Hepatic stellate cell (primary cell): ENCODE measurements around the gene KPNA1.

Experiments
- DNase-seq: peaks from one replicate; pipeline ENCODE4 v3.0.0; 2011; ENCODE audit warnings: low spot score

Gene KPNA1

GRCh38 chr3:122415104-122415744 is 99.5 kb downstream of the KPNA1 start:
- peak; percentile 46 for DNase-seq

DNA sequence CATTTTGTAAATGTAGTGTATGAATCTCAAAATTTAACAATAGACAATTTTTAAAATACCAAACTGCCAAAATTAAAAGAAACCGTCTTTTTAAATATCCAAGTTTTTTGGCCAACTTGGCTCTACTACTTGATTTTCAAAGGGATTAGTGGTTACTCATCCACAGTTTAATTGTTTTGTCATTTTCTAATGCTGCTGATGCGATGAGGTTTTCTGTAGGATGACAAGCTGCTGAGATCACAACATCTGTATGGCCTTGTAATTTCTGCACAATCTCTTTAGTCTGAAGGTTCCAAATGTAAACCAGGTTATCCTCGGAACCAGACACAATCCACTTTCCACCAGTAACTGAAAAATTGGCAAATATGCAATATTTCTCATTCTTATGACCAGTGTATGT is 100.3 kb downstream of the KPNA1 start:
- DNase-seq, result no peak

DNA sequence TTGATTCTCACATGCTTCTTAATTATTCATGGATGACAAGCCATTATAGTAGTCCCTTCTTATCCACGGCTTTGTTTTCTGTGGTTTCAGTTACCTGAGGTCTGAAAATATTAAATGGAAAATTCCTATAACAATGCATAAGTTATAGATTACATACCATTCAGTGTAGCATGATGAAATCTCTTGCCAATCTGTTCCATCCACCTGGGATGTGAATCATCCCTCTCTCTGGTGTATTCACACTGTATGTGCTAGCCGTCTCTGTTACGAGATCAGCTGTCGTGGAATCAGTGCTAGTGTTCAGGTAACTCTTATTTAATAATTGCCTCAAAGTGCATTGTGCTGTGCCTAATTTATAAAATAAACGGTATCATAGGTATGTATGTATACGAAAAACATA is 104.1 kb downstream of the KPNA1 start:
- no peak for DNase-seq

DNA sequence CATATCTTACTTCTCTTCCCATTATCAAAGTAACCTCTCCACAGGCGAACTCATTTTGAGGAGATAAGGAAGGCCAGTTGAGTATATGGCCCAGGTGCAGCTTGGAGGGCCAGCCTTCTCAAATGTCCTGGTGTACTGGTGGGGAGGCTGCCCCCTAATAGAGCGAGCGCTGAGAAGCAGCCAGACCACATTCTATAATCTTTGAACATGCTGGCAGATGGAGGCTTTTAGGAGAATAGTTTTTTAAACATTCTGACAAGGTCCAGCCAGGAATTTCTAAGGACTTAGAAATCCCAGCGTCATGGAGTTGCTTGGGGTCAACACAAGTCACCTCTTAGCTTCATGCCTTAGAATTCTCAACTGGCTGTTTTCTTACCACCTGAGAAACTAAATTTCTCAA is 104.6 kb downstream of the KPNA1 start:
- no peak for DNase-seq

DNA sequence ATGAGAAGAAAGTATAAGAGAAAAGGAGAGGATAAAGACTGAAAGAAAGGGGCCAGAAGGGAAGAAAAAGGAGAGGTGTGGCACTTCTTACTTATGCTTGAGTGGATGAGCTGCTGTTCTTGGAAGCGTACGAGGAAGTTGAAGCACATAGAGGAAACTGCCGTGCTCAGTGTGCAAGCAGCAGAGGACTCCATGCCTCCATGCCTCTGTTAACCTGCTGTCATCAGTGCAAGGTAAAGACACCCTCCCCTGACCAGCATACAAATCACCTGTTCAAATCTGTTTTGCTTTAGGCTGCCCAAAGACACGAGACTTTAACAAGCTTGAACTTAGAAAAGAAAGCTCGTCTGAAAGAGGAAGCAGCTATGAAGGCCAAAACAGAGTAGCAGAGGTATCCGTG is 105.3 kb downstream of the KPNA1 start:
- no peak for DNase-seq

DNA sequence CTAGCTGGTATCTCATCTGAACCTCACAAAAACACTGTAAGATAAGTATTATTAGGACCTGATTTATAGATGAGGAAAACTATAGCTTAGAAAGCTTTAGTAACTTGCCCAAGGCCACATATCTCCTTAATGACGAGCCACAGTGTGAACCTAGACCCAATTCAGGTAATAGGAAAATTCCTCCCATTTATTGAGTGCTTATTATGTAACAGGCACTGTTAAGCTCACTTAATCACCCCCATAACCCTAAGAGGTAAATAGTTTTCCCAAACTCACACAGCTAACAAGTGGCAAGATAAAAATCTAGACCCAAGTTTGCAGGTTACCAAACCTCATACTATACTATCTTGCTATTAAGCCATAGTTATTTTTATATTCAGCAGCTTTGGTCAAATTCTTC is 106.8 kb downstream of the KPNA1 start:
- DNase-seq, result no peak

DNA sequence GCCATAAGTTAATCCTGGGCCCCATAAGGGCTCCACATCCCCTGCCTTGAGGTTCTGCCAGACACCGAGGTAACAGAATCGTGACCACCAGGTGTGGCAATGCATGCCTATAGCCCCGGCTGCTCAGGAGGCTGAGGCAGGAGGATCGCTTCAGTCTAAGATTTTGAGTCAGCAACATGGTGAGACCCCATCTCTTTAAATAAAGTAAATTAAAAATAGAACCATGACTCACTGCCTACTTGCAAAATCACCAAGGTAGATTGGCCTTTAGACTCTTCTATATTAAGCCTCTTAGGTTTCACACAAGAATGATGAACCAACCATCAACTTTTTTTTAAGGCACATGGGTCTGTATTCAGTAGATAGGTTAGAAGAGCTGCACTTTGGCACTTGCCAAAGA is 108.5 kb downstream of the KPNA1 start:
- DNase-seq, result no peak

- no peak for DNase-seq
Measured at GRCh38 chr3:122405015-122405414, 109.7 kb downstream of the KPNA1 start.

DNA sequence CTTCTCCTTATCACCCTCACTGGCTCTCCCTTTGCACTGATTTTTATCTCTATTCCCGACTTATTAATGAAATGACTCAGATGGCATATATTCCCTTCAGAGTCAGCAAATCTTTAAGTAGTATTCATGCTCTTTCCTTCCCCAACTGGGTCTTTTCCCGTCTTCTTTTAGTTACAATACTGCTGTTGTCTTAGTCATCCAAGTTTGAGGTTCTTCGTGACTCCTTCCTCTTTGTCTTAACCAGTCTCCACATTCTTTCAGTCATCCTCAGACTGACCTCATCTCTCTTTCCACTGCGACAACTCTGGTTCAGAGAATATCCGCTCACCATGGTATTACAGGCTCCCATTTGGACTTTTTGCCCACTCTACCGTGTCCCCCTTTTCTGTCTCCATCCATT is 111.2 kb downstream of the KPNA1 start:
- DNase-seq, result no peak

DNA sequence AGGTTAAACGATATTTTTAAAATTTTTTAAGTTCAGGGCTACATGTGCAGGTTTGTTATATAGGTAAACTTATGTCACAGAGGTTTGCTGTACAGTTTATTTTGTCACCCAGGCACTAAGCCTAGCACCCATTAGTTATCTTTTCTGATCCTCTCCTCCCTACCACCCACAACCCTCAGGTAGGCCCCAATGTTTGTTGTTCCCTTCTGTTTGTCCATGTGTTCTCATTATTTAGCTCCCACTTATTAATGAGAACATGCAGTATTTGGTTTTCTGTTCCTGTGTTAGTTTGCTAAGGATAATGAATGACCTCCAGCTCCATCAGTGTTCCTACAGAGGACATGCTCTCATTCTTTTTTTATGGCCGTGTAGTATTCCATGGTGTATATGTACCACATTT is 115.8 kb downstream of the KPNA1 start:
- DNase-seq, result no peak

DNA sequence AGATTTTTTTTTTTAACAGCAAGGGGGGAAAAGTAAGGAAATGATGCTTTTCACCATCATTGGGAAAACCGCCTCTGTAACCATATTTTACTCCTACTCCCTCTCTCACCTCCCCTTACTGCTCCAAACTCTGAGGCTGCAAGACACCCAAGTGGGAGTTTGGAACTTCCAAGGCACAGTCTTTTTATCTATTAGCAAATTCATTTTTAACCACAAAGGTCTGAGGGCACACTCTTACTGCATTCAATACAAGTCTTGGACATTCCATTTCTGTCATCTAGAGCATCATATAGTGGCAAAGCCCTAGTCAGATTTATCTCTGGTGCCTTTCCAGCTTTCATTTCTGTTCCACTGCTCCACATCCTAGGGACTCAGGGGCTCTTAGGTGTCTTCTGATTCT is 117.5 kb downstream of the KPNA1 start:
- no peak for DNase-seq

- no peak for DNase-seq
Measured at GRCh38 chr3:122396511-122396910, 118.2 kb downstream of the KPNA1 start.

DNA sequence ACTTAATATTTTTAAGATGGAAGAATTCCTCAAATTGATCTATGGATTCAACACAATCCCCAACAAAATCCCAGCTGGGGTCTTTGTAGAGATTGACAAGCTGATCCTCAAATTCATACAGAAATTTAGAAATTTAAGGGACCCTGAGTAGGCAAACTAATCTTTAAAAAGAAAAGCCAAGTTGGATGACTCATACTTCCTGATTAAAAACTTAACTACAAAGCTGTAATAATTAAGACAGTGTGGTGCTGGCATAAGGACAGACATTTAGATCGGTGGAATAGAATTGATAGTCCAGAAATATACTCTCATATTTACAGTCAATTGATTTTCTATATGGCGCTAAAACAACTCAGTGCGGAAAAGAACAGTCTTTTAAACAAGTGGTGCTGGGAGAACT is 119.2 kb downstream of the KPNA1 start:
- no peak for DNase-seq

GRCh38 chr3:122394173-122394572 is 120.6 kb downstream of the KPNA1 start:
- no peak for DNase-seq

DNA sequence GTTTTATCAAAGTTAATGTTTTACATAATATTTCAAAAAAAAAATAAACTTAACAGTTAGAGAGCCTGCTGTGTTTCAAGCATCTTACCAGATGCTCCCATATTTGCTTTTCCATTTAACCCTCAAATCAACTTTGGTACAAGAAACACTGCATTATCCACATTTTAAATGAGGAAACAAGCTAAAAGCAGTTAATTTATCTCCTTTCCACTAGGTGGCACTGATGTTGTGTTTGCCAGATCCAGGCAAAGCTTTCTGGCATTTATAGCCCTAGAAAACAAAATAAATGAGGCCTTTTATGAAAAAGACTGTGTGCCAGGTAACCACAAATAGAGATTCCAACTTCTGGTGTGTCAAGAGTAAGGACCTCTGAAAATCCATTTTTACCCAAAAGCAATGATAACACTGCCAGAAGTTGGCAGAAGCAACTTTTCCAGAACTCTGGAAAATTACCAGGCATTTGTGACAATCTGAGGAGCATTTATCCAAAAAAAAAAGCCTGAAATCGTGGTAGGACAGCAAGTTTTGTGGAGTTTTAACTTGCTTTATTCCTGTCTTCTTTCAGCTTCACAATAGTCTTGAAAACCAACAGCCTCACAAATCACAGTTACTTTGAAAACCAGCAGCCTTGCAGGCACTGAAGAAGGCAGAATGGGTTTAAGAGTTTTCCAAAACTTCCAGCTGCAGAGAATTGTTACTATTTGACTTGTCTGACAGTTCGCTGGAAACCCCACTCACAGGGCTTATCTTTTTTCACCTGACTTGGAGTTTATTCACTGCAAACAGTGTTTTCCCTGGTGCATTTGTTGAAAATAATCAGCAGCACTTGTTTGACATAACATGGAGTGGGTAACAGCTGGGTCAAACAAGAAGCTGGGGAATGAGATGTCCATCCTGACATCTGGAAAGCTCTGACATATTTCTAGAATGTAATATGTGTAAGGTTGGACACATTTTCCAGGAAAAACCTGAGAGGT is 121.6 kb downstream of the KPNA1 start:
- DNase-seq, result peak; percentile 21

GRCh38 chr3:122391681-122392446 is 122.9 kb downstream of the KPNA1 start:
- no peak for DNase-seq

GRCh38 chr3:122390665-122391064 is 124.1 kb downstream of the KPNA1 start:
- peak; percentile 48 for DNase-seq

DNA sequence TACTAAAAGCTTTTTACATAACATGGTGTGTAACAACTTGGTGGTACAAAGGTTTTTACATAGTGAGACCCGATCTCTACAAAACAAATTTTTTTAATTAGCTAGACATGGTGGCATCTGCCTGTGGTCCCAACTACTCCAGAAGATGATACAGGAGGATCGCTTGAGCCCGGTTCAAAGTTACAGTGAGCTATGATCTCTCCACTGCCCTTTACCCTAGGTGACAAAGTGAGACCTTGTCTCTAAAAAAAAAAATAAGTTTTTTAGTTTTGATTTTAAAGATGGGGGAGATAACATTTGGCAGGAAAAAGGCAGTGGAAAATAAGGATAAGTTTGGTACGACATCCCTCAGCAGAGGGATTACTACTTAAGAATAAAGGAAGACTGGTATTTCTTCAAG is 124.8 kb downstream of the KPNA1 start:
- no peak for DNase-seq

- no peak for DNase-seq
Measured at GRCh38 chr3:122389197-122389596, 125.5 kb downstream of the KPNA1 start.

GRCh38 chr3:122387709-122388108 is 127.0 kb downstream of the KPNA1 start:
- DNase-seq, result no peak

GRCh38 chr3:122383771-122384697 is 130.7 kb downstream of the KPNA1 start, which contains the start of gene FAM162A:
Gene FAM162A, plus strand, starts transcription at chr3:122384182. Its CDS starts 84 bp downstream, at chr3:122384266.
- peak; percentile 85 for DNase-seq
